Middle frontal gyrus (tissue), 1 donor: Measurements from ENCODE around the gene SLC2A13.

ENCODE experiments used
- DNase-seq: peaks from one replicate; pipeline ENCODE4 v3.0.0-alpha.2; 2015; ENCODE audit warnings: low spot score; ENCODE audit errors: extremely low spot score

Gene SLC2A13

DNA sequence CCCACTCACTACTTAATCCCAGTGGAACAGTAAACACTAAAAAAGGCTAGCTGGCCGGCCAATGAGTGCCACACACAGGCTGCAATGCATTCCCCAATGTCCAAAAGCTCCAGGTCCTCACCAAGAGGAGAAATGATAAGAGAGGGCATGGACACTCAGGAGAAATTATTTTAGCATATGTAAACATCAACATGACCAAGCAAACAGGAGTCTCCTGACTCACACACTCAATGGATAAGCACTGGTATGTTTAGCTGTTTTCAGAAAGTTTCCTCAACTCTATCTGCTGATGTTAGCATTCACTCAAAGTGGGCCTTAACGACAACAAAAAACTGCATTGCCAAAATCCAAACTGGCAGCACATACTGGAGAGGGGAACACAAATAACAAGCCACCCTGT lies 105.0 kb downstream of the SLC2A13 start:
- no peak for DNase-seq

DNA sequence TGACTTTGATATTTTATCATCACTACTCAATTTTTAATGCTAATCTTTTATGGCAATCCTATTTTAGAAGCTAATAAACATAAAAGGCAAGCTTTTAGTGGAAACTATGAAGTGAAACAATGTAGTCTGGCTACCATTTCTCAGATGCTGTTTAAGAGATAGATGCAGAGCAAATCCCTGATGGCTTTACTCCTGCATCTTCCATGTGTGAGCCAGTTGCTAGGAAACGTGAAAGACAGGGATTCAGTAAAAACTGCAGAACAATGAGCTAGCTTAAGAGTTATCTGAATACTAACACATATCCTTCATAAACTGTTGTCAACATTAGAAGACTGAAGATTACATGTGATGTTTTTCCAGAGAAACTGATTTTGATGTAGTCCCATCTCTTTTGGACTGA lies 112.6 kb downstream of the SLC2A13 start:
- no peak for DNase-seq

DNA sequence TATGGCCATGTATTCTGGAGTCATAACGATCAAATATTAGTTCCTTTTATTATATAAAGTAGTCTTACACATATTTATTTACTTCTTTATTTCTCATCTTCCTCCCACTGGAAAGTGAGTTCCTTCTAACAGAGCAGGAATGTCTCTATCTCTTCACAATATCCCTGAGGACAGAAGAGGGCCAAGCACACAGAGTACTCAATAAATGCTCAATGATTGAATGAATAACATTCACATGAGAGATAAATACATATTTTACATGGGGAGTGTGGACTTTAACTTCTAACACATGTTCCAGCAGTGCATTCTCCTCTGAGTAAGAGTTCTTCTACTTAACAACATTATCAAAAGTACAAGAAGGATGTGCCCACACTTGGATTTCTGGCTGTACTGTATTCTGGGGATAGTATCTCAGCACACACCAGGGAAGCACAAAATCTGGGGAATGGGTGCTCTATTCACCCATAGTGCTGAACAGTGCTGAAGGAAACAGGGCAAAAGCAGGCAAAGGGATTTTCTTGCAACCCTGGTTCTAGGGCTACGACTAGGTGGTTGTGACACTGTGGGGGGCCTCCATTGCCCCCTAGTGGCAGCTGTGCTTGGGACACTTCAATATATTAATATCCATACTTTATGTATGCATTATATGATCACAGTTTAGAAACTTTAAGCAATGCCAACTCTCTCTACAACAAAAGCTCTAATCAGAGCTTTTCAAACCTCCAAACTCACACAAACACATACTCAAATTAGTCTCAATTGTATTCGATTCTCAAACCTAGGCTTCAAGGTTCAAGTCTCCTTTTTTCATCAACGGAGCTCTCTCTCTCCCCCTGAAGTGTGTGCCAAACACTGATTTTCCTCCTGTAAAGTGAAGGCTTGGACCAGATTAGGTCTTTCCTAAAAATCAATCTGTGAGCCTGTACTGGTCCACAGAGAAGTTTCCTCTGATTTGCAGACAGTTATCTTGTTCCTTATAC lies 115.5 kb downstream of the SLC2A13 start:
- DNase-seq, result no peak

DNA sequence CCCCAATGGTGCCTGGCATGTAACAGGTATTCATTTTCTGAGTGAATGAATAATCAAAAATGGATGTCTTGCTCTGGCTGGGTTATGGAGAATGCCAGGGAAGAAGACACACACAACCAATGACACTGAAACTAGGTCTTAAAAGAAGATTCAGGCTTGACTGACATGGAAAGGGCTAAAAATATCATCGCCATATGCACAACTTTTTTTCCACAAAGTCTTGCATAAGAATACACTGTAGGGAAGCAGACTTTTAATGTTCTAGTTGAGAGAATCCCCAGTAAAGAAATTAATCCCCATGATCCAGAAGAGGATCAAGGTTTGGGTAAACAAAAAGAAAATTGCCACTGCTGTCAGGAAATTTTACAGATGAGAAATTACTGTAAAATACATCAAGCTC lies 116.4 kb downstream of the SLC2A13 start:
- no peak for DNase-seq

DNA sequence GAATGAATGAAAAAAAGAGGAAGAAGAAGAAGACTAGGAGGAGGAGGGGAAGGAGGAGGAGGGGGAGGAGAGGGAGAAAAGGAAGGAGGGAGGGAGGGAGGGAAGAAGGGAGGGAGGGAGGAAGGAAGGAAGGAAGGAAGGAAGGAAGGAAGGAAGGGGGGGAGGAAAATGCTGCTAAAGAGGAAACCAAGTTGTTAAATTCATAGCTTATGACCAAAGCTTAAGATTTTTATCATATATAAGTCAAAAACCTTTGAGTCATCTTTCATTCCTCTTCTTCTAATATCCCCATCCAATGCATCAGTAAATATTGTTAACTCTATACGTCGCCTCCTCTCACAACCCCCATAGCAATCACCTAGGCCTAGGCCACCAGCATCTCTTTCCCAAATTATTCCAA lies 117.3 kb downstream of the SLC2A13 start:
- no peak for DNase-seq

DNA sequence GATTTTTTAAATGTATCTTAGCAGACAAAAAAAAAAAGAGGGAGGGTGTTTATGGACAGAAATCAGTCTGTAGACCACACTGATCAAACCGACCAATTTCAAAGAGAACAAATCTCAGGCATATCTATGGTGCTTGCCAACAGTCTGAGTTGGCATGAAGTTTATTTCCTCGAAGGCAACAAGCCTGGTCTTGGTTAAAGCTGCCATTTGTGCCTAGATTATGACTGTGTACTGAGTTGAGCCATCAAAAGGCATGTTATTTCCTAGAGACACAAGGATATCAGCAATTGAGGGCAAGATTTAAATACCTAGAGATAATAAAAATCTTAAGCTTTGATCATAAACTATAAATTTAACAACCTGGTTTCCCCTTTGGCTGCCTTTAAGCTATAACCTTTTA lies 119.2 kb downstream of the SLC2A13 start:
- DNase-seq, result no peak

DNA sequence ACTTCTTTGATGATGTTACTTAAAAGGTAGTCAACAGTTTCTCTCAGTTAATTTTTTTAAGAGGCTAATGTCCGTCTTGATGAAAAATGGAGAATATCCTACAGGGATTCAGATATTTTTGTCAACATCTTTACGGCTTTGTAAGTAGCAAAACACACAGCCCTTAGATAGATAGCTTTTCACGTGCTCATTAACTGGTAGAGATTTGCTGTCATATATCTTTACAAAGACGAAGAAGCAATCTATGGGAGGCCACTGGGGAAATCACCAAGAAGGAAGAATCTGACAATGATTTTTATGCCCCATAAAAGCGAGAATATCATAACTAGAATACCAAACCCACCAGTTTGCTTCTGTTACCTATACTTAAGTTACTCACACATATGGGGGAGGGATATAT lies 121.2 kb downstream of the SLC2A13 start:
- DNase-seq, result no peak

DNA sequence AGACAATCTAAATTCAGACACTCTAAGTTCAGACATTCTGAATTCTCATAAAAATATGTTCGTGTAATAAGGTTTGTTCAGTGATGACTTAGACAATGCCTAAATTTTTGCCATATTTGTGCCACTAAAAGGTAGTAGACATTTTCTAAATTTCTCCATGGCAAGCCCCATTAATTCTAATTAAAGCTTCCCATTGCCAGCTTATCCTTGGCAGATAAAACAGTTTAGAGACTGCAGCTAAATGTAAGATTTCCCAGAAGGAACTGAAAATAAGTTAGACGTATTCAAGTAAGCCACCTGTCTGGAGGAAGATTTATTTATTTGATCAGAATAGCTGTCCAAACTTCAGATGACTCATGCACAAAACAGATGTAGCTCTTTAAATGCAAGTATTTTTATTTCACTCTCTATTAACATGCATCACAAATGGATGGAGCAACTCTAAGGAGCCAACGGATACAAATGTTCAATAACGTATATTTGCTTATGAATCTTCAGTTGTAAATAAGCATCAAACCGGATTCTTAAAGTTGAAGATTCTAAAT lies 130.4 kb downstream of the SLC2A13 start:
- no peak for DNase-seq

DNA sequence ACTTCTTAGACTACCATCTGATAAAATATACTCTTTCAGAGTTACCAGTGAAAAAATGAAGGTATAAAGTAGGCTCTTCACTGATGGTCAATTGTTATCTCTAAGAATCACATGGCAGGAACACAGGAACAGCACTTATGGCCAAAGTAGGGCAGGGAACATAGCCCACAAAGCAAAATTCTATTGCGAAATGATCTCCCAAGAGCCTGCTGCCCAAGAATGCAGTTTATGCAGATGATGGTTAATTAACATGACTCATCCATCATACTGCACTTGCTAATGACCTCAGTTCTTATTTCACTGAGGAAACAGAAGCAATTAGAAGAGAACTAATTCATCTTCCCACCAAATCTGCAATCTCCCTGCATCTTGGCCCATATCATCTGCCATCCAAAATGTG lies 133.8 kb downstream of the SLC2A13 start:
- no peak for DNase-seq

- no peak for DNase-seq
These were observed 134.5 kb downstream of the SLC2A13 start for GRCh38 chr12:39971348-39971747.

- DNase-seq, result no peak
These were observed 139.2 kb downstream of the SLC2A13 start for GRCh38 chr12:39966721-39967120.

GRCh38 chr12:39966256-39966655 lies 139.6 kb downstream of the SLC2A13 start:
- no peak for DNase-seq

- DNase-seq, result no peak
These were observed 146.4 kb downstream of the SLC2A13 start for GRCh38 chr12:39959467-39959866.

DNA sequence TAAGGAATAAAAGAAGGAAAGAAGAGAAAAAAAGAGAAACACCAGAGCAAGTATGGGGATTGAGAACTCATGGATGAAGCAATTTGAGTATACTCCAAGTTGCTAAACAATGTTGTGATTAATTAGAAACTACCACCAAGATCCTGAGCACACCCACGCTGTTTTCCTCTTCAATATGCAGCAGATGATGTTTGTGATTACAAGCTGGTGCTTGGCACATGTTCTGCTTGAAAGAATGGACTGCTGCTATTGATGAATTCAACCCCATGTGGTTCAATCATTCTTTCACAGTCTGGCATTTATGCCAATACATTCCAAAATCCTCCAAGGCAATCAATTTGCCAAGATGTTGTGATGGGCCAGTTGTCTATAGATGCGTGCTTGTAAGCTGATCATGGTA lies 146.8 kb downstream of the SLC2A13 start:
- no peak for DNase-seq

- no peak for DNase-seq
These were observed 147.5 kb downstream of the SLC2A13 start for GRCh38 chr12:39958377-39958776.

GRCh38 chr12:39956725-39957124 lies 149.2 kb downstream of the SLC2A13 start:
- no peak for DNase-seq

DNA sequence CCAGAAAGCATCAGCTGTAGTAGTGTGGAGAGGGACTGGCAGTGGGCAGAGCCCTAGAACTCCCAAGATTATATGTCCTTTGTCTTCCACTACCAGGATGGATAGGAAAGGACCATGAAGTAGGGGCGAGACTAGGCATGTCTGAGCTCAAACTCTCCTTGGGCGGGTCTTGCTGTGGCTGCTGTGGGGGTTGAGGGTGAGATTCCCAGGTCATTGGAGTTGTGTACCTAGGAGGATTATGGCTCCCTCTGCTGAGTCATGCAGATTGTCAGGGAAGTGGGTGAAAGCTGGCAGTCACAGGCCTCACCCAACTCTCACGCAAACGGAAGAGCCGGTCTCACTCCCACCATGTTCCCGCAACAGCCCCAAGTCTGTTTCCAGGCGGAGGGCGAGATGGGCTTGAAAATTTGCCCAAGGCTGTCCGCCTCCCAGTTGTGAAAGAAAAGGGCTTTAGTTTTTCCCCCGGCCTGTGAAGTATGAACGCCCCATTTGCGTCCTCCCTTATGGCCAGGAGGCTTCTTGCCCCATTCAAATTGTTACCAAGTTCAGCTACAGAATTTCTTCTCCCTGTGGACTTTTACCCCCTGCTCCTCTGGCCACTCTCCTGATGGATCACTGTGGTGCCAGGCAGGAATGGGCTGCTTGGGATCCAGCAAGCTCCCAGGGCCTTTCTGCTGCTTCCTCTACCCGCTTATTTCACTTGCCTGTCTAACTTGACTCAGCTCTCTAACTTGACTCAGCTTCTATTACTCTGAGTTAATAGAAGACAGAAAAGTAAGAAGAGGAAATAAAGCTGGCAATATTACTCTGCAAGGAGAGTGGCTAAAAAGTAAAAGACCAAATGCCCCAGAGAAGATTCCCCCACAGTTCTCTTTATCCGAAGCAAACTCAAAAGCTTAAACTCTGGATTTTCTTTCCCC lies 159.3 kb downstream of the SLC2A13 start:
- no peak for DNase-seq

DNA sequence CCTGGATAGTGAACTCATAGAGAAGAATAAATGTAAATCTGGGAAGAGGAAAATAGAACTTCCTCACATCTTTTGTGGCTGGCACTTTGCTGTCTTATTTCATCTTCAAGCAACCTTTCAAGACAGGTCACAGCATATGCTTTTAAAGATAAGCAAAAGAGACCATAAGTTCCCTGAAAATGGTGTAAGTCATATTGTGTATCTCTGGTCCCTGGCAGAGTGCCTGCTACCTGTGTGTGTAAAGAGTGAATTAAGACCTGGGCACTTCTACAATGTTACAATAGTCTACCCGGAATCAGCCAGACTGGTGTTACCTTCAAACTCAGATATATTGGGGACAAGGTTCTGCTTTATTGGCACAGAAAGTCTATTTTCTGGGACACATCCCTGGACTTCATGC lies 168.8 kb downstream of the SLC2A13 start:
- no peak for DNase-seq

DNA sequence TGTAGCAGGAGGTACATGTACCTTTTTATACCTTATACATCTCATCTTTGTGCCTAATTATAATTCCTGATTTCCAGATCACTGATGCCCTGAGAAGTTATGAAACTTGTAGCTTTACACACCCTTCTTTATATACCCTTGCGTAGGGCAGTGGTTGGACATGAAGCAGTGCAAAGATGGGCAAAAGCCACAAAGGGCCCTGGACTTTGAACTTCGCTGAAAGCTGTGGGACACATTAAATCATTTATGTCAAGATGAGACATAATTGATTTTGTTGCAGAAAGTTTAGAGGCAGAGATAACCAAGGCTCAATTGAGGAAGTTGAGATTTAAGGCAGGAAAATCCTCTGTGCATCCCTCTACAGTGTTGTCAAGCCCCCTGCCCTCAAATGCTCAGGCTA lies 170.0 kb downstream of the SLC2A13 start:
- no peak for DNase-seq

DNA sequence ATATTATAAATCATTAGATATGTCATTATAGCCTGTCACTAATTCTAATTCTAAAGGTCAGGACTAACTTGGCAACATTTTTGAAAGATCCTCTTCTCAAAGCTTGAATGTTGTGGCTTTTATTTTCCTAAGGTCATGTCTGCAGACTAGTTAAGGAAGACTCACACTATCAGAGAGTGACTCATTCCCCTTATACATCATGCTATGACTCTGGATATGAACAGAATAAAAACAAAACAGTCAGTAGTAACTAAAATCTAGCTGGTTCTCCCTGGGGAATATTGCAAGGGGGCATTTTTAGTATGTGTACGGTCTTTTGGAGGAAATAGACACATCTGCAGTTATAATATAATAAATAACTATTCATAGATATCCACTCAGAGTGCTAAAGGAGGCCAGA lies 170.6 kb downstream of the SLC2A13 start:
- no peak for DNase-seq

- no peak for DNase-seq
These were observed 174.0 kb downstream of the SLC2A13 start for GRCh38 chr12:39931857-39932256.

- DNase-seq, result no peak
These were observed 174.7 kb downstream of the SLC2A13 start for GRCh38 chr12:39931231-39931630.
